ENCODE data around the gene DEK.

- TF ChIP-seq CTCF (IDR thresholded peaks at IDR 0.05; ENCODE audit: low read depth, low read length) (no peak), EZH2phosphoT487 (IDR thresholded peaks at IDR 0.05; ENCODE audit: low read depth) (no peak)
Measured at GRCh38 chr6:18212231-18212630, 52.1 kb downstream of the DEK start.

Measured in OCI-LY3 (cell line).